Thoracic aorta (tissue), 2 donors: ENCODE measurements around the gene SLC2A4RG. TPM values are rescaled to one million over a fixed set of nuclear protein-coding genes. Genes with fewer than 3 reads are reported as not detected.

Experiments
- ATAC-seq: fragments of 150-250 bp; one replicate; pipeline ENCODE4 v1.8.0; 2017; ENCODE audit warnings: low read depth; ENCODE audit not compliant: insufficient number of reproducible peaks, low FRiP score
- DNase-seq: peaks from one replicate; pipeline ENCODE4 v3.0.0-alpha.2; 2020; ENCODE audit warnings: low spot score
- H3K27ac ChIP-seq, 2 donors: fragments of 200-600 bp; sonication (generic); 1 replicate in 1 of 2; 2 replicates in 1 of 2; pipeline ENCODE4 v1.5.1; 2016; ENCODE audit warnings: mild to moderate bottlenecking in 2 of 2, moderate library complexity in 2 of 2
- H3K27me3 ChIP-seq: fragments of 200-600 bp; sonication (generic); replicated peaks from 2 replicates; pipeline ENCODE4 v1.6.0; 2016; ENCODE audit warnings: mild to moderate bottlenecking; ENCODE audit not compliant: insufficient read depth
- H3K36me3 ChIP-seq: fragments of 200-600 bp; sonication (generic); one replicate; pipeline ENCODE4 v1.5.1; 2016
- H3K4me1 ChIP-seq, 2 donors: fragments of 200-600 bp; sonication (generic); 1 replicate in 1 of 2; 2 replicates in 1 of 2; pipeline versions ENCODE4 v1.5.1 to v1.6.0; 2016; ENCODE audit warnings: low read depth in 2 of 2, mild to moderate bottlenecking in 1 of 2; ENCODE audit not compliant: control insufficient read depth in 1 of 2
- H3K4me3 ChIP-seq: fragments of 200-600 bp; sonication (generic); 2 replicates; pipeline ENCODE4 v1.5.1; 2016; ENCODE audit warnings: mild to moderate bottlenecking
- H3K9me3 ChIP-seq: fragments of 200-600 bp; sonication (generic); 2 replicates; pipeline ENCODE4 v1.5.1; 2016
- CTCF ChIP-seq: fragments of 200-600 bp; sonication (generic); IDR thresholded peaks from one replicate; pipeline ENCODE4 v1.5.1; 2019; ENCODE audit warnings: antibody characterized with exemption
- total RNA-seq, 2 donors: library from RNA; depleted of rRNA; stranded (reverse); fragments of >200 nt; gene quantifications; one replicate each; pipeline versions ENCODE4 v1.1.0 to v1.2.3, GENCODE V29; 2016

SLC2A4RG gene
- total RNA-seq, 2 donors from 2014 or later: 36.2 to 103 TPM

GRCh38 chr20:63792866-63793265, 53.3 kb downstream of the SLC2A4RG start:
- Histone ChIP-seq H3K27me3 (no peaks in the 10 kb centered on the region), H3K4me1 (no peaks in the 10 kb centered on the region), H3K36me3 (no peaks in the 10 kb centered on the region), H3K4me3 (no peak overlapping the region), H3K9me3 (no peaks in the 10 kb centered on the region), H3K27ac (no peak overlapping the region)
- TF ChIP-seq CTCF: no peak
- ATAC-seq (no peak), DNase-seq (no peak)

Other genes starting within 250 kb of the SLC2A4RG start
- 1 to 10 TPM in 1 of 2 donors, not detected in 1; 2.4 TPM for gene EEF1A2, start 240.7 kb upstream of the SLC2A4RG start, total RNA-seq
- 100 to 1,000 TPM; 105 to 197 TPM for gene PPDPF, start 219.0 kb upstream of the SLC2A4RG start, total RNA-seq
- under 1 TPM in 1 of 2 donors, not detected in 1; 0.56 TPM for gene PTK6, start 202.4 kb upstream of the SLC2A4RG start, total RNA-seq
- gene SRMS, start 192.0 kb upstream of the SLC2A4RG start, total RNA-seq: not detected
- under 1 TPM in 1 of 2 donors, not detected in 1; 0.54 TPM for gene FNDC11, start 185.6 kb upstream of the SLC2A4RG start, total RNA-seq
- 10 to 100 TPM; 45.2 to 50.3 TPM for gene HELZ2, start 165.5 kb upstream of the SLC2A4RG start, total RNA-seq
- 10 to 100 TPM; 10.0 to 14.7 TPM for gene GMEB2, start 112.7 kb upstream of the SLC2A4RG start, total RNA-seq
- 10 to 100 TPM; 14.4 to 17.8 TPM for gene STMN3, start 86.4 kb upstream of the SLC2A4RG start, total RNA-seq
- gene RTEL1, start 81.5 kb upstream of the SLC2A4RG start, total RNA-seq: 100 to 1,000 TPM in 1 of 2 donors, 10 to 100 TPM in 1; 37.8 to 114 TPM
- 10 to 100 TPM; 32.9 to 98.9 TPM for gene TNFRSF6B, start 43.1 kb upstream of the SLC2A4RG start, total RNA-seq
- 10 to 100 TPM; 56.4 to 57.8 TPM for gene ARFRP1, start 31.8 kb upstream of the SLC2A4RG start, total RNA-seq
- 10 to 100 TPM; 32.6 to 41.1 TPM for gene ZGPAT, start 31.7 kb upstream of the SLC2A4RG start, total RNA-seq
- gene LIME1, start 3.1 kb upstream of the SLC2A4RG start, total RNA-seq: 10 to 100 TPM; 15.6 to 26.5 TPM
- 1 to 10 TPM; 9.3 to 9.9 TPM for gene ZBTB46, start 91.5 kb downstream of the SLC2A4RG start, total RNA-seq
- not detected for gene ABHD16B, start 121.7 kb downstream of the SLC2A4RG start, total RNA-seq
- 100 to 1,000 TPM; 106 to 159 TPM for gene TPD52L2, start 125.5 kb downstream of the SLC2A4RG start, total RNA-seq
- 10 to 100 TPM; 48.5 to 61.2 TPM for gene DNAJC5, start 155.3 kb downstream of the SLC2A4RG start, total RNA-seq
- 10 to 100 TPM; 27.3 to 40.5 TPM for gene UCKL1, start 216.6 kb downstream of the SLC2A4RG start, total RNA-seq
- gene ZNF512B, start 230.2 kb downstream of the SLC2A4RG start, total RNA-seq: 10 to 100 TPM; 10.2 to 13.8 TPM
- 1 to 10 TPM in 1 of 2 donors, under 1 TPM in 1; 0.78 to 3.0 TPM for gene SAMD10, start 239.9 kb downstream of the SLC2A4RG start, total RNA-seq
- gene PRPF6, start 241.4 kb downstream of the SLC2A4RG start, total RNA-seq: 10 to 100 TPM; 51.9 to 52.9 TPM